Type B pancreatic cell (in vitro differentiated cells): Measurements from ENCODE around the gene CCNG2. TPM values are rescaled to one million over a fixed set of nuclear protein-coding genes. Genes with fewer than 3 reads are reported as not detected.

ENCODE experiments used
- DNase-seq: peaks from one replicate; pipeline ENCODE4 v3.0.0; 2021; ENCODE audit warnings: mixed read lengths; ENCODE audit not compliant: unreplicated experiment; ENCODE audit errors: extremely low spot score
- H3K27ac Mint-ChIP-seq: 2 replicates; pipeline ENCODE4 v1.8.0; 2021; ENCODE audit warnings: mild to moderate bottlenecking, mixed read lengths
- H3K27me3 Mint-ChIP-seq: 2 replicates; pipeline ENCODE4 v1.8.0; 2021; ENCODE audit warnings: mixed read lengths
- H3K36me3 Mint-ChIP-seq: 2 replicates; pipeline ENCODE4 v1.8.0; 2021; ENCODE audit warnings: mixed read lengths
- H3K4me1 Mint-ChIP-seq: one replicate; pipeline ENCODE4 v1.8.0; 2021; ENCODE audit warnings: mixed read lengths; ENCODE audit not compliant: unreplicated experiment
- H3K4me3 Mint-ChIP-seq: 2 replicates; pipeline ENCODE4 v1.8.0; 2021; ENCODE audit warnings: mild to moderate bottlenecking, mixed read lengths
- H3K9me3 Mint-ChIP-seq: 2 replicates; pipeline ENCODE4 v1.8.0; 2021; ENCODE audit warnings: mixed read lengths
- total RNA-seq: library from RNA; stranded (reverse); gene quantifications from 2 replicates; pipeline ENCODE4 v1.2.1, GENCODE V29; 2021; ENCODE audit warnings: low replicate concordance
- TF ChIP-seq, protein P1 (sequence below): fragments of 200-600 bp; sonication (generic); conservative IDR thresholded peaks from 2 replicates; pipeline ENCODE4 v1.5.0; 2021; ENCODE audit warnings: antibody characterized with exemption, mild to moderate bottlenecking

The CCNG2 gene
- total RNA-seq, 1 donor from 2014 or later: 67.9 TPM

DNA sequence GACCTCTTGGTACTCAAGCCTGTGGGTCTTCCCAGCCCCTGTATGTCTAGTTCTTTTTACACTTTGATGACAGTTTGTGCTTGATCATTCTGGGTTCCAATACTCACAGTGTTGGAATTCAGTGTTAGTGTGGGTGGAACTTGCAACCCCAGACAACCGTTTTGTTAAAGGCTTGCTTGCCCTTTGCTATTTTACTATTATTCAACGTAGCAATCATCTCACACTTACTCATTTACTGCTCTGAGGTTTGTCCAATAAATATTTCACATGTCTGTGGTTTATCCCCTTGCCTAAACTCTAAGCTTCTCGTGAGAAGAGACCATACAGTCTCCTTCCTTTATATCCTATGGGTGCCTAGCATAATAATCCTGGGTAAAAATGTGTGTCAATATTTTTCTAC, 15.3 kb downstream of the CCNG2 start:
- peaks cover 37% of the 10 kb centered on the region for H3K36me3 Mint-ChIP-seq
- no peak for DNase-seq
- no peak overlapping the region for H3K27ac Mint-ChIP-seq
- peaks cover 47% of the 10 kb centered on the region for H3K4me1 Mint-ChIP-seq
- TF ChIP-seq, protein P1, sequence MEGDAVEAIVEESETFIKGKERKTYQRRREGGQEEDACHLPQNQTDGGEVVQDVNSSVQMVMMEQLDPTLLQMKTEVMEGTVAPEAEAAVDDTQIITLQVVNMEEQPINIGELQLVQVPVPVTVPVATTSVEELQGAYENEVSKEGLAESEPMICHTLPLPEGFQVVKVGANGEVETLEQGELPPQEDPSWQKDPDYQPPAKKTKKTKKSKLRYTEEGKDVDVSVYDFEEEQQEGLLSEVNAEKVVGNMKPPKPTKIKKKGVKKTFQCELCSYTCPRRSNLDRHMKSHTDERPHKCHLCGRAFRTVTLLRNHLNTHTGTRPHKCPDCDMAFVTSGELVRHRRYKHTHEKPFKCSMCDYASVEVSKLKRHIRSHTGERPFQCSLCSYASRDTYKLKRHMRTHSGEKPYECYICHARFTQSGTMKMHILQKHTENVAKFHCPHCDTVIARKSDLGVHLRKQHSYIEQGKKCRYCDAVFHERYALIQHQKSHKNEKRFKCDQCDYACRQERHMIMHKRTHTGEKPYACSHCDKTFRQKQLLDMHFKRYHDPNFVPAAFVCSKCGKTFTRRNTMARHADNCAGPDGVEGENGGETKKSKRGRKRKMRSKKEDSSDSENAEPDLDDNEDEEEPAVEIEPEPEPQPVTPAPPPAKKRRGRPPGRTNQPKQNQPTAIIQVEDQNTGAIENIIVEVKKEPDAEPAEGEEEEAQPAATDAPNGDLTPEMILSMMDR: no peak
- H3K27me3 Mint-ChIP-seq: peaks cover 2% of the 10 kb centered on the region
- no peak overlapping the region for H3K4me3 Mint-ChIP-seq
- peaks cover 5% of the 10 kb centered on the region for H3K9me3 Mint-ChIP-seq

DNA sequence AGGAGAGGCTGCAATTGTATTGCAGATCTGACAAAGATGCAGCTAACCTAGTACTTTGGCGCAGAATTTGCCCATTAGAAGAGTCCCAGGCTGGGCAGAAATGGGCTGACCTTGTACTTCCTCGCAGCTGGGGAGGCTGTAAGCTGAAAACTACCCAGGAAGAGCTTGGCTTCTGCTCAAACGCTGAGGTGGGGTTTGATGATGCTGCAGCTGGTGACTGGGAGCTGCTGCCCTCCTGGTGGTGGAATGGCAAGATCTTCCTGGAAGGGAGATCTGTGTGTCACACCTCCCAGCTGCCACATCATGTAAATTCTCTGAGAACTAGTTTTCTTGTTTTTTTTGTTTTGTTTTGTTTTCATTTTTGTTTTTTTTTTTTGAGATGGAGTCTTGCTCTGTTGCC, 17.4 kb downstream of the CCNG2 start:
- Mint-ChIP-seq H3K9me3 (peaks cover 5% of the 10 kb centered on the region), H3K36me3 (peaks cover 21% of the 10 kb centered on the region), H3K4me3 (no peak overlapping the region), H3K27ac (no peak overlapping the region), H3K27me3 (peaks cover 5% of the 10 kb centered on the region), H3K4me1 (peaks cover 40% of the 10 kb centered on the region)
- TF ChIP-seq, protein P1: peak; percentile 19
- DNase-seq: no peak

DNA sequence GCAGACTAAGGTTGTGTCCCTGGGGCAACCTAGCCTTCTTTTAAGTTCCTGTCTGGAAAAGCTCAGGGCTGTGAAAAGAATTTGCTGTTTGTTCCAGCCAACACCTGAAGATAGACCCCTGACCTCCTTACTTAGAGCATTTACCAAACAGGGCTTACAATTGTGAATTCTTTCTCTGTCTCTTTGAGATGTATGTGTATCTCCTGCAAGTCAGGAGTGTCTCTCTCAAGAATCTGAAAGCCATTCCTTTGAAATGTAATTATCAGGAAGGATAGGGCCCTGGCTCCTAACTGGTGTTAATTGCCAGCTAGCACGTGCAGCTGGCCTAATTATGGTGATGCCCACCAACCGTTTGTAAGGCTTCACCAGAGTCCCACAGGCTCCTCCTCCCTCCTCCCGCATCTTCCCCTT, 18.2 kb downstream of the CCNG2 start:
- Mint-ChIP-seq H3K4me1 (peaks cover 36% of the 10 kb centered on the region), H3K4me3 (no peak overlapping the region), H3K27ac (no peak overlapping the region), H3K36me3 (peaks cover 13% of the 10 kb centered on the region), H3K9me3 (peaks cover 5% of the 10 kb centered on the region), H3K27me3 (peaks cover 5% of the 10 kb centered on the region)
- DNase-seq: no peak
- TF ChIP-seq, protein P1: no peak

DNA sequence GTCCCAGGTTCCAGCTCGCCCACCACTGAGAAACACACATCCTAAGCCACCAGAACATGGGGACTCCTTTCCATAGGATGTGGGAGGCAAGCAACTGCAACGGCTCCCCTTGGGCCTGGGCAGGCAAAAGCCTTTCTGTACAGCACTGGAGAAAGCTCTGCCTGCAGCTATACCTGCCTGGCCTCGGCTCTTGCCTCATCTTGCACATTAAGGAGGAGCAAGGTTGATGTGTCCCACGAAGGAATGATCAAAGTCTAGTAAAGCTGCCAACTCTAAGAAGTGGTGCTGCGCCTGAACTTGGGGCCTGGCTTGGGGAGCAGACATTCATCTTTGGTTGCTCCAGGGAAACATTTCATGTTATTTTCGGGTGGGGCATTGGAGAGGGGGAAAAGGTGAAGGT, 19.6 kb downstream of the CCNG2 start:
- H3K4me3 Mint-ChIP-seq: peak overlapping the region; percentile 45
- DNase-seq: no peak
- H3K27me3 Mint-ChIP-seq: peaks cover 5% of the 10 kb centered on the region
- TF ChIP-seq, protein P1: no peak
- H3K4me1 Mint-ChIP-seq: peaks cover 28% of the 10 kb centered on the region
- H3K36me3 Mint-ChIP-seq: peaks cover 2% of the 10 kb centered on the region
- no peak overlapping the region for H3K27ac Mint-ChIP-seq
- no peaks in the 10 kb centered on the region for H3K9me3 Mint-ChIP-seq

DNA sequence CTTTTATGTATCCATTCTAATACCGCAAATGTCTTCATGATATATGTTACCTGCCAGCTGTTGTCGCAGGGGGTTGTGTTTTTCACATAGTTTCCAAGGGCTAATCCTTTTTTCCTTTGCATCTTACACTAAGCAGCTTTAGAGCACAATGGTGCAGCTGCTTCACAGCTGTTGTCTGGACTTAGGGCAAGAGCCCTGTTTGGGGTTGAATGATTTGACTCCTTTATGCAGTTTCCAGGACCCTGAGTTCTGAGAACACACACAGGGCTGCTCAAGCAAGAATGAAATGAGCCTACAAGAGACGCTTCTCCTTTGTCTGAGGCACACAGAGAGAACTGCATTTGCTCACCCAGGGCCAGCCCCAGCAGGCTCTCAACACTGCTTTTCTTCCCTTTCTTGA, 20.2 kb downstream of the CCNG2 start:
- H3K36me3 Mint-ChIP-seq: no peaks in the 10 kb centered on the region
- TF ChIP-seq, protein P1: no peak
- peaks cover 28% of the 10 kb centered on the region for H3K4me1 Mint-ChIP-seq
- H3K9me3 Mint-ChIP-seq: no peaks in the 10 kb centered on the region
- peaks cover 5% of the 10 kb centered on the region for H3K27me3 Mint-ChIP-seq
- DNase-seq: no peak
- H3K27ac Mint-ChIP-seq: peak overlapping the region; percentile 36
- peak overlapping the region; percentile 45 for H3K4me3 Mint-ChIP-seq

DNA sequence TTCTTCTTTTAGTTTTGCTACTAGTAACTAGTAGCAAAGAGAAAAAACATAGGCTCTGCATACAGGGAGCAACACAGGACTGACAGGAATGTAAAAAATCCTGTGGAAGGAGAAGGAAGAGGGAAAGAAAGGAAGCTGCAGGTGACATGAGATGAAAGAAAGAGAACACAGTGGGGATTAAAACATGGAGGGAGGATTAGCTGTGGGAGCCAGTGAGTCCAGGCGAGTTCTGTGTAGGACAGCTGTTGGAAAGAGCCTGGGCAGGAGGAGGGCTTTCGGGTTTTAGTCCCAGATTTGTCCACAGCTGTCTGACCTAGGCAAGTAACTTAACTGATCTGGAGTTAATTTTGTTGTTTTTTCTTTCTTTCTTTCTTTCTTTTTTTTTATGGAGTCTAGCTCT, 21.6 kb downstream of the CCNG2 start:
- Mint-ChIP-seq H3K4me1 (peaks cover 28% of the 10 kb centered on the region), H3K27ac (no peak overlapping the region), H3K4me3 (no peak overlapping the region), H3K27me3 (peaks cover 9% of the 10 kb centered on the region), H3K36me3 (no peaks in the 10 kb centered on the region), H3K9me3 (no peaks in the 10 kb centered on the region)
- TF ChIP-seq, protein P1: no peak
- no peak for DNase-seq
